ENCODE measurements around the gene MGAT4C. TPM values are rescaled to one million over a fixed set of nuclear protein-coding genes. Genes with fewer than 3 reads are reported as not detected.

The MGAT4C gene
- total RNA-seq, 4 donors from 2014 or later = 0.16 TPM; not detected in 3

- TF ChIP-seq CTCF (IDR thresholded peaks at IDR 0.05; ENCODE audit: low read depth) = no peak
Measured at GRCh38 chr12:86249851-86250250, 6.3 kb downstream of the MGAT4C start.

GRCh38 chr12:86249276-86249675 is 6.9 kb downstream of the MGAT4C start:
- no peak for TF ChIP-seq CTCF (IDR thresholded peaks at IDR 0.05; ENCODE audit: low read depth)

DNA sequence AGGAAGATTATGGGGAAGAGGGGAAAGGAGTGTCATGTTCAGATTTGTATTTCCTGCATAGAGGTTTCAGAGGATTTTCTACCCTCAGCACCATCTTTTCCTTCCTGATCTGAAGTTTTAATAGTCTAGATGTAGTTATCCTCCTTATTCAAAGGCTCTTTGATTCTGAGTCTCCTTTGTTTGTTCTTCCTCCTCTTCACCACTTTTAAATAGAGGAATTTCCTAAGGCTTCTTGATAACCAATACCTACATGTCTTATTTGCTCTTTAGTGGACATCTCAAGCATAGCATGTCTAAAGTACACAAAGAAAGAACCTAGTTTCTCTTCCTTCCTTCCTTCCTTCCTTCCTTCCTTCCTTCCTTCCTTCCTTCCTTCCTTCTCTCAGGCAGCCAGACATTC is 8.3 kb downstream of the MGAT4C start:
- no peak for TF ChIP-seq CTCF (IDR thresholded peaks at IDR 0.05; ENCODE audit: low read depth)

DNA sequence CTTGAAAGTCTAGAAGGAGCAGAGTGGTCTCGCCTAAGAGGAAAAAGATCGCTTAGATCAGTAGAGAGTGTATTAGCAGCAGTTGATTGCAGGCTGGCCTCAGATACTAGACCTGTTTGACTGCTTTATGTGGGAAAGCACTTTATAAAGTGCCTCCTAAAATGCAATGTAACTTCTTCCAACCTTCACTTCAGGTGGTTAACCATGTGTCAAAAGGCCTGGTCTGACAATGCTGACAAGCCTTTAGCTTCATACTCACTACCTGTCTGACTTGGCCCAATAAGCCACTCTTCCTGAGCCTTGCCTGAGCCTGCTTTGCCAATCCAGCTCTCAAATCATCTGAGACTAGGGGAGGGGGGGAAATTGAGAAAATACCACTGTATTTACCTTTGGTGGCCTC is 14.6 kb downstream of the MGAT4C start:
- TF ChIP-seq CTCF (IDR thresholded peaks at IDR 0.05; ENCODE audit: low read depth) = no peak

- TF ChIP-seq CTCF (IDR thresholded peaks at IDR 0.05; ENCODE audit: low read depth) = no peak
Measured at GRCh38 chr12:86234316-86234855, 21.8 kb downstream of the MGAT4C start.

- TF ChIP-seq CTCF (IDR thresholded peaks at IDR 0.05; ENCODE audit: low read depth) = no peak
Measured at GRCh38 chr12:86233126-86233525, 23.1 kb downstream of the MGAT4C start.

- no peak for TF ChIP-seq CTCF (IDR thresholded peaks at IDR 0.05; ENCODE audit: low read depth)
Measured at GRCh38 chr12:86230516-86231146, 25.6 kb downstream of the MGAT4C start.
